SH-SY5Y (cell line): ENCODE results near the gene B3GAT1.

ENCODE experiments used
- GATA2 ChIP-seq: IDR thresholded peaks from 2 replicates; pipeline ENCODE4 v1.6.1; 2011; ENCODE audit warnings: mild to moderate bottlenecking, low read depth, low read length
- GATA3 ChIP-seq: IDR thresholded peaks from 2 replicates; pipeline ENCODE4 v1.6.1; 2011; ENCODE audit warnings: low read depth, mild to moderate bottlenecking, low read length, moderate library complexity

DNA sequence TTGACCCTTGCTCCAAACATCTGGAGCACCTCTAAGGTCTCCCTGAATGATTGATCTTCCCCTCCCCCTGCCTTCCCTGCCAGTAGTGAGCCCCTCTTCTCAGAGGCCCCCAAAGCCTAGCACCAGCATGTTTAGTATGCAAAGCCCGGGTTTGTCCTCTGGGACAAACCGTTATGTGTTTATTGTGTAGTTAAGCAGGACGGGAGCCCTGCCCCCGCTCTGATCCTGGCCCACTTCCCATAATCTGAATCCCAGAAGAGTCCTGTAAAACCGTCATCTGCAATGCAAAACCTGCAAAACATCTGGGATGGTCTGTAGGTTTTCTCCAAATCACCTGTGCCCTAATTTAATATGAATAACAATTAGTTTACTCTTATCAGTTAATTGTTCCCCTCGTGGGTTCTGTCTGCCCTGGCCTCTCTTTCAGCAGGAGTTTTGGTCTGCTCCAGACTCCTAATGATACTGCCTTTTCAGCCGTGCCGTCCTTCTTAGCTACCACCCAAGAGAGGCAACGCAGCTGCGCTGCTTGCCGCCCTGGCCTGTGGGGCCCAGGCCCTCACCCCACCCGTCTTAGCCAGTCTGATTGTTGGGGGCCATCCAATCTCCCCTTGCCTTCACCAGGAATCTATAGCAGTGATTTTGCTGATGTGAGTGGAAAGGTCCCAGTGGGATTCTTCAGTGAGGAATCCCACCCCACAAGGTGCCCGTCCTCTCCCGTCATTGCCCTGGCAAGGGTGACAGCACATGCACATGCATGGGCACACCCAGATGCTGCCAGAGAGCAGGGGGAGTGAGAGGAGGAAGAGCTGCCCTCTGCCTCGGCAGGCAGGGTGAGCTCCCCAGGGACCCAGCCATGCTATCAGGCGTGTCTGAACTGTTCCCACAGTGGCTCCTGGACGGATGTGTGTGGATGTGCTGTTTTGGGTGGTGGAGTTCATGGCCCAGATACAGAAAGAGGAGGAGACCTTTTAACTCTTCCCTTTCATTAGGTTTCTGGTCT is 3.0 kb upstream of the B3GAT1 start:
- TF ChIP-seq GATA3 (no peak), GATA2 (no peak)
